ENCODE data around the gene PPIP5K2.

DNA sequence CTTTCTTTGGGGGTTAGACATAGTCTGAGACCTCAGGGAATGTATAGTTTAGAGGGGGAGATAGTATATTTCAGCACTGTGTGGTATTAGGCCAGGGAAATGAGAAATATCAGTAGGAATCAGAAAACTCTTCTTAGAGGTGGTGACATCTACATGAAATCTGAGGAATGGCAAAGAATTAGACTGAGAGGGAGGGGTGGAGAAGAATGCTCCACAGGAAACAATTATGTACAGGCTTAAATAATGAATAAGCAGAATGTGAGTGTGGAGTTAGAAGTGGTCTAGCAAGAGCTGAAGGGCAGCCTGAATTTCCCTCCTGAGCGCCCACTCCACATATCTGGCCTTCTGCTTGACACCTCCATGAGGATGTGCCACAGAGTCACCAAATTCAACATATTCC is 134.8 kb downstream of the PPIP5K2 start:
- no peak for TF ChIP-seq POLR2A (IDR thresholded peaks at IDR 0.05)
- TF ChIP-seq, protein P1, sequence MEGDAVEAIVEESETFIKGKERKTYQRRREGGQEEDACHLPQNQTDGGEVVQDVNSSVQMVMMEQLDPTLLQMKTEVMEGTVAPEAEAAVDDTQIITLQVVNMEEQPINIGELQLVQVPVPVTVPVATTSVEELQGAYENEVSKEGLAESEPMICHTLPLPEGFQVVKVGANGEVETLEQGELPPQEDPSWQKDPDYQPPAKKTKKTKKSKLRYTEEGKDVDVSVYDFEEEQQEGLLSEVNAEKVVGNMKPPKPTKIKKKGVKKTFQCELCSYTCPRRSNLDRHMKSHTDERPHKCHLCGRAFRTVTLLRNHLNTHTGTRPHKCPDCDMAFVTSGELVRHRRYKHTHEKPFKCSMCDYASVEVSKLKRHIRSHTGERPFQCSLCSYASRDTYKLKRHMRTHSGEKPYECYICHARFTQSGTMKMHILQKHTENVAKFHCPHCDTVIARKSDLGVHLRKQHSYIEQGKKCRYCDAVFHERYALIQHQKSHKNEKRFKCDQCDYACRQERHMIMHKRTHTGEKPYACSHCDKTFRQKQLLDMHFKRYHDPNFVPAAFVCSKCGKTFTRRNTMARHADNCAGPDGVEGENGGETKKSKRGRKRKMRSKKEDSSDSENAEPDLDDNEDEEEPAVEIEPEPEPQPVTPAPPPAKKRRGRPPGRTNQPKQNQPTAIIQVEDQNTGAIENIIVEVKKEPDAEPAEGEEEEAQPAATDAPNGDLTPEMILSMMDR (IDR thresholded peaks at IDR 0.05), result no peak

Measured in thyroid gland (tissue), 4 donors.